Epithelial cell of esophagus (primary cell): ENCODE measurements around the gene MRTFA.
"Not testable (repeated sequence)": the region's sequence is repeated elsewhere in the genome, so short reads cannot be mapped to it uniquely, and the experiment has no call there.

Source experiments
- DNase-seq: peaks from one replicate; pipeline ENCODE4 v3.0.0; 2010; ENCODE audit warnings: low read depth
- H3K4me3 ChIP-seq: 2 replicates; pipeline ENCODE4 v1.5.1; 2011; ENCODE audit warnings: mild to moderate bottlenecking, low read length, control low read depth
- TF ChIP-seq, protein P1 (sequence below): IDR thresholded peaks from 2 replicates; pipeline ENCODE4 v1.5.1; 2011; ENCODE audit warnings: low read depth, mild to moderate bottlenecking, low read length, control low read depth, inconsistent platforms; ENCODE audit not compliant: insufficient read depth; ENCODE audit errors: missing control alignments

MRTFA gene

GRCh38 chr22:40627612-40628011, 8.9 kb downstream of the MRTFA start:
- no peak overlapping the region for H3K4me3 ChIP-seq
- peak; percentile 59 for DNase-seq
- TF ChIP-seq, protein P1, sequence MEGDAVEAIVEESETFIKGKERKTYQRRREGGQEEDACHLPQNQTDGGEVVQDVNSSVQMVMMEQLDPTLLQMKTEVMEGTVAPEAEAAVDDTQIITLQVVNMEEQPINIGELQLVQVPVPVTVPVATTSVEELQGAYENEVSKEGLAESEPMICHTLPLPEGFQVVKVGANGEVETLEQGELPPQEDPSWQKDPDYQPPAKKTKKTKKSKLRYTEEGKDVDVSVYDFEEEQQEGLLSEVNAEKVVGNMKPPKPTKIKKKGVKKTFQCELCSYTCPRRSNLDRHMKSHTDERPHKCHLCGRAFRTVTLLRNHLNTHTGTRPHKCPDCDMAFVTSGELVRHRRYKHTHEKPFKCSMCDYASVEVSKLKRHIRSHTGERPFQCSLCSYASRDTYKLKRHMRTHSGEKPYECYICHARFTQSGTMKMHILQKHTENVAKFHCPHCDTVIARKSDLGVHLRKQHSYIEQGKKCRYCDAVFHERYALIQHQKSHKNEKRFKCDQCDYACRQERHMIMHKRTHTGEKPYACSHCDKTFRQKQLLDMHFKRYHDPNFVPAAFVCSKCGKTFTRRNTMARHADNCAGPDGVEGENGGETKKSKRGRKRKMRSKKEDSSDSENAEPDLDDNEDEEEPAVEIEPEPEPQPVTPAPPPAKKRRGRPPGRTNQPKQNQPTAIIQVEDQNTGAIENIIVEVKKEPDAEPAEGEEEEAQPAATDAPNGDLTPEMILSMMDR = no peak

DNA sequence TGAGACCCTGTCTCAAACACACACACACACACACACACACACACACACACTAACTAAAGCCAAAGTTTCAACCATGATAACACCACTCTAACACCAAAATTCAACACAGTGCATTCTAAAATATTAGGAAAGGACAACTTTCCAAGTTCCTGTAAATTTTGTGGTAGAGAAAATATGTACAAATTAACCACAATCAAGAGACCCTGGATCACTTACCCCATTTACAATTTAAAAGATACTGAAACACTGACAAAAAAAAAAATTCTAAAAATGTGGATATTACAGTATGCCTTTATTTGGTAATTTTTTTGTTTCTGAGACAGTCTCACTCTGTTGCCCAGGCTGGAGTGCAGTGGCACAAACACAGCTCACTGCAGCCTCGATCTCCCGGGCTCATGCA, 9.7 kb downstream of the MRTFA start:
- no peak for DNase-seq

DNA sequence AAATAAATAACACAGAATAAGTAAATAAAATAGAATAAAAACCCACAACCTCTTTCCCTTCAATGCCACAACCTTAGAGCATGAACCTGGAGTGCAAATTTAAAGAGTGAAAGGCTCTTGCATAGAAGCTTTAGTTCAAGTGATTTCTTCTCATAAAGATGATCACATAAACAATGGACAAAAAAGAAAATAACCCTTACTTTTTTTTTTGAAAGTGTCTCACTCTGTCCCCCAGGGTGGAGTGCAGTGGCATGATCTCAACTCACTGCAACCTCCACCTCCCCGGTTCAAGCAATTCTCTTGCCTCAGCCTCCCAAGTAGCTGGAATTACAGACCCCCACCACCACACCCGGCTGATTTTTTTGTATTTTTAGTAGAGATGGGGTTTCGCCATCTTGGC, 10.7 kb downstream of the MRTFA start:
- not testable (repeated sequence) for H3K4me3 ChIP-seq, DNase-seq

More for the DNA sequence above, 9.7 kb downstream of the MRTFA start:
- TF ChIP-seq, protein P1 = no peak
- no peak overlapping the region for H3K4me3 ChIP-seq

DNA sequence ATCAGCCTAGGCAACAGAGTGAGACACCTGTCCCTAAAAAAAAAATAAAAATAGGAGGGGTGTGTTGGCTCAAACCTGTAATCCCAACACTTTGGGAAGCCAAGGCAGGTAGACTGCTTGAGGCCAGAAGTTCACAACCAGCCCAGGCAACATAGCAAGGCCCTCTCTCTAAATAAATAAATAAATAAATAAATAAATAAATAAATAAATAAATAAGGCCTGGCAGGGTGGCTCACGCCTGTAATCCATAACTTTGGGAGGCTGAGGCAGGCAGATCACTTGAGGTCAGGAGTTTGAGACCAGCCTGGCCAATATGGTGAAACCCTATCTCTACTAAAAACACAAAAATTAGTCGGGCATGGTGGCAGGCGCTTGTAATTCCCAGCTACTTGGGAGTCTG, 11.2 kb downstream of the MRTFA start:
- not testable (repeated sequence) for DNase-seq

GRCh38 chr22:40624770-40625169, 11.7 kb downstream of the MRTFA start:
- no peak overlapping the region for H3K4me3 ChIP-seq
- TF ChIP-seq, protein P1 = no peak
- DNase-seq = no peak

More for the DNA sequence above, 11.2 kb downstream of the MRTFA start:
- H3K4me3 ChIP-seq = not testable (repeated sequence)

GRCh38 chr22:40621309-40622151, 15.0 kb downstream of the MRTFA start:
- H3K4me3 ChIP-seq = no peak overlapping the region
- DNase-seq = no peak
- TF ChIP-seq, protein P1 = no peak

DNA sequence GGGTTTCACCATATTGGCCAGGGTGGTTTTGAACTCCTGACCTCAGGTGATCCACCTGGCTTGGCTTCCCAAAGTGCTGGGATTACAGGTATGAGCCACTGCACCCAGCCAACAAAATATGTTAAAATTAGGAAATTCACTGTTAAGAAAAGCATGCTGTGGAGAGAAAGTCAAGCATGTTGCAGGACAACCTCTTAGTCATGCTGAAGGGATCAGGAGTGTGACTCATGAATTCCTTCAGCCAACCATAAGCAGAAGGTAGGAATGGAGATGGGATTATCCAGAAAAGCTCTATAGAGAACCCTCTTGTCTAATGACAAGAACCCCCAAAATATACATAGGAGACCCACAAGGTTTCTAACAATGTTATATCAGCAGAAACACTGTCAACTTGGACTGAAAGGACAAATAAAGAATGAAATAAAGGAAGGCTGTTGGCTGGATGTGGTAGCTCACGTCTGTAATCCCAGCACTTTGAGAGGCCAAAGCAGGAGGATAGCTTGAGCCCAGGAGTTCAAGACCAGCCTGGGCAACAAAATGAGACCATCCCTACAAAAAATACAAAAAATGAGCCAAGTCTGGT, 16.0 kb downstream of the MRTFA start:
- peak; percentile 89 for DNase-seq

DNA sequence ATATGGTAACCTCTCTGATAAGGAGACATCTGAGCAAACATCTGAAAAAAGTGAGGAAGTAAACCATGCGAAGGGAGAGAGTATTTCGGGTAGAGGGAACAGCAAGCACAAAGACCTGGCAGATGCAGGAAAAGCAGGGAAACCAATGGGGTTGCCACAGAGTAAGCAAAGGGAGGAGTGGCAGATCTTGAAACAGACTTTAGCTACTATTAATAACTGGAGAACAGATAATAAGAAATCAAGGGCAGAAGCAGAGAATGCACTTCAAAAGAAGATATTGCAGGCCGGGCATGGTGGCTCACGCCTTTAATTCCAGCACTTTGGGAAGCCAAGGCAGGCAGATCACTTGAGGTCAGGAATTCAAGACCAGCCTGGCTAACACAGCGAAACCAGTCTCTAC, 18.1 kb downstream of the MRTFA start:
- H3K4me3 ChIP-seq = no peak overlapping the region
- no peak for DNase-seq
- TF ChIP-seq, protein P1 = no peak

More for the DNA sequence above, 16.0 kb downstream of the MRTFA start:
- no peak overlapping the region for H3K4me3 ChIP-seq
- TF ChIP-seq, protein P1 = no peak
